Keratinocyte (primary cell): Measurements from ENCODE around the gene WDR1.

ENCODE experiments used
- CTCF ChIP-seq, 3 experiments: IDR thresholded peaks in 1 of 3; conservative IDR thresholded peaks in 1 of 3; optimal IDR thresholded peaks in 1 of 3; 2 replicates in 2 of 3; 3 replicates in 1 of 3; pipeline versions ENCODE3 to v1.5.1; 2011; ENCODE audit warnings: low read length in 3 of 3, mild to moderate bottlenecking in 3 of 3, moderate library complexity in 2 of 3, control low read depth in 1 of 3, inconsistent platforms in 1 of 3; ENCODE audit not compliant: insufficient read depth in 2 of 3; ENCODE audit errors: extremely low read depth in 1 of 3
- EZH2 ChIP-seq: IDR thresholded peaks from one replicate; pipeline ENCODE4 v1.6.1; 2012; ENCODE audit warnings: inconsistent platforms, mild to moderate bottlenecking, low read length, moderate library complexity

- no peak for TF ChIP-seq EZH2
- no peak for TF ChIP-seq CTCF (optimal IDR thresholded peaks at IDR 0.05 in 1 of 3, IDR thresholded peaks at IDR 0.05 in 1 of 3, conservative IDR thresholded peaks at IDR 0.05 in 1 of 3; ENCODE audit: extremely low read depth in 1 of 3, insufficient read depth in 2 of 3, low read length in 3 of 3)
Observed at GRCh38 chr4:10079912-10080588, 36.5 kb downstream of the WDR1 start.
